ENCODE measurements around the gene ERC2. TPM values are rescaled to one million over a fixed set of nuclear protein-coding genes. Genes with fewer than 3 reads are reported as not detected.

The ERC2 gene
- polyA plus RNA-seq, 2 of the 4 experiments (the other 2 are of a cell fraction) = 0.16 TPM; not detected in 1

- ChIA-PET POLR2A (no interaction called here), CTCF (no interaction called here)
- TF ChIP-seq EHMT2 (IDR thresholded peaks at IDR 0.05; ENCODE audit: low read depth) (no peak), FOXS1 (CRISPR knock-in tag; IDR thresholded peaks at IDR 0.05) (no peak), ATOH8 (CRISPR knock-in tag; IDR thresholded peaks at IDR 0.05; ENCODE audit: low read depth) (no peak), SMC3 (IDR thresholded peaks at IDR 0.05) (no peak), CBX8 (IDR thresholded peaks at IDR 0.05) (no peak), EP300 (IDR thresholded peaks at IDR 0.05) (no peak), NFE2L2 (conservative IDR thresholded peaks at IDR 0.05; ENCODE audit: low read length) (no peak), CHD4 (IDR thresholded peaks at IDR 0.05; ENCODE audit: borderline replicate concordance) (no peak), ZFP36 (IDR thresholded peaks at IDR 0.05; ENCODE audit: borderline replicate concordance, partially characterized antibody) (no peak), CBX2 (IDR thresholded peaks at IDR 0.05; ENCODE audit: borderline replicate concordance, low read depth) (no peak), JUN (IDR thresholded peaks at IDR 0.05) (no peak), TFCP2L1 (CRISPR knock-in tag; IDR thresholded peaks at IDR 0.05) (no peak), HEYL (CRISPR knock-in tag; IDR thresholded peaks at IDR 0.05) (no peak), BCL3 (IDR thresholded peaks at IDR 0.05) (no peak), CHD2 (IDR thresholded peaks at IDR 0.05; ENCODE audit: low read length, partially characterized antibody) (no peak), EHF (CRISPR knock-in tag; IDR thresholded peaks at IDR 0.05) (no peak), HOXB13 (CRISPR knock-in tag; IDR thresholded peaks at IDR 0.05; ENCODE audit: low read depth) (no peak), USF2 (IDR thresholded peaks at IDR 0.05) (no peak), MAFK (IDR thresholded peaks at IDR 0.05; ENCODE audit: partially characterized antibody) (no peak), KDM1A (IDR thresholded peaks at IDR 0.05; ENCODE audit: low read depth) (no peak)
- no peak for ATAC-seq
- H3K4me2 ChIP-seq = no peak overlapping the region
- H3K27ac ChIP-seq = no peak overlapping the region
- no peak for DNase-seq (ENCODE audit: low read depth in 1 of 2, low spot score in 1 of 2)
- no peaks in the 10 kb centered on the region for H3K9me3 ChIP-seq
- H3K4me1 ChIP-seq = 0 out of 3 replicates have a peak, but pooled peaks cover 2% of the 10 kb centered on the region
- H3K4me3 ChIP-seq = no peak overlapping the region
- FAIRE-seq = no peak
- 10% methylated on average over 4 of the region's 4 CpGs for WGBS (ENCODE audit: missing lambda C conversion rate)
Measured at GRCh38 chr3:55868347-55868746, 599.9 kb downstream of the ERC2 start.

GRCh38 chr3:55863028-55863427, 605.2 kb downstream of the ERC2 start:
- Histone ChIP-seq H3K4me2 (no peak overlapping the region), H3K9me3 (no peaks in the 10 kb centered on the region), H3K4me1 (no peaks in the 10 kb centered on the region), H3K27ac (no peak overlapping the region), H3K4me3 (no peak overlapping the region)
- ATAC-seq = no peak
- ChIA-PET POLR2A (no interaction called here), CTCF (interaction anchor here (0.6 kb wide), 1 partner anchor 14 kb away, joined by 3 read pairs; no protein-coding TSS in a partner anchor)
- FAIRE-seq = no peak
- TF ChIP-seq POLR2AphosphoS2 (conservative IDR thresholded peaks at IDR 0.05; ENCODE audit: low read length) = no peak
- no peak for TF ChIP-seq PBX3 (IDR thresholded peaks at IDR 0.05)
- no peak for TF ChIP-seq MAZ (IDR thresholded peaks at IDR 0.05; ENCODE audit: borderline replicate concordance, low read depth, low read length)
- WGBS (ENCODE audit: missing lambda C conversion rate) = 50% methylated on average over 4 of the region's 4 CpGs
- DNase-seq (ENCODE audit: low read depth in 1 of 2, low spot score in 1 of 2) = no peak
